K562 (cell line): ENCODE data around the gene ZBTB20.

Experiments
- POLR2A ChIP-seq: fragments of 450-650 bp; conservative IDR thresholded peaks from 2 replicates; pipeline ENCODE4 v1.6.1; 2016
- ZFX ChIP-seq: sonication (generic); formaldehyde crosslinking; IDR thresholded peaks from 2 replicates; pipeline ENCODE4 v1.8.0; 2022; ENCODE audit warnings: mild to moderate bottlenecking, missing genetic modification reagents, moderate library complexity
- ZNF449 ChIP-seq: fragments of 250-450 bp; sonication (Bioruptor Pico); IDR thresholded peaks from 2 replicates; pipeline ENCODE4 v1.8.0; 2022; ENCODE audit warnings: moderate library complexity, mild to moderate bottlenecking, inconsistent platforms

- no peak for TF ChIP-seq ZNF449 (CRISPR knock-in tag)
- TF ChIP-seq POLR2A, result no peak
- TF ChIP-seq ZFX (CRISPR knock-in tag), result no peak
Measured at GRCh38 chr3:115089481-115089880, 57.6 kb downstream of the ZBTB20 start.
